NCI-H524 treated with DMSO at 0.1 percent for 48 hours (cell line): Measurements from ENCODE around the gene FXYD1.

Source experiments
- DNase-seq: peaks from one replicate; lab custom pipeline; 2025; lab: John Stamatoyannopoulos, UW

Gene FXYD1

DNA sequence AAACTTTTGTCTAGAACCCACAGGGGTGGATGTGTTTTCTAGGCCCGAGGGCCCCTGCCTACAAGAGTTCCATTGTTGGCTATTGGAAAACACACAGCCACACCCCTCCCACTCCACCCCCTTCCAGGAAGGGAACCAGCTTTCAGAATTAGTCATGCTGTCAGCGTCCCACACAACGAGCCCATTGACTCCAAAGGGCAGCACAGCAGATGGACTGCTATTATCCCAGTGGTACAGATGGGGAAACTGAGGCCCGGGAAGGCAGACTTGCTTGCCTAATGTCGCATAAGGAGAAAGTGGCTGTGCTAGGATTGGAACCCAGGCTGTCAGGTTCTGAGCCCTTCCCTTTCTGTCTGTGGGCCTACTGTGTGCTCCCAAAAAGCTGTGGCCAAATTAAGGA, 31.1 kb upstream of the FXYD1 start:
- no peak for DNase-seq

DNA sequence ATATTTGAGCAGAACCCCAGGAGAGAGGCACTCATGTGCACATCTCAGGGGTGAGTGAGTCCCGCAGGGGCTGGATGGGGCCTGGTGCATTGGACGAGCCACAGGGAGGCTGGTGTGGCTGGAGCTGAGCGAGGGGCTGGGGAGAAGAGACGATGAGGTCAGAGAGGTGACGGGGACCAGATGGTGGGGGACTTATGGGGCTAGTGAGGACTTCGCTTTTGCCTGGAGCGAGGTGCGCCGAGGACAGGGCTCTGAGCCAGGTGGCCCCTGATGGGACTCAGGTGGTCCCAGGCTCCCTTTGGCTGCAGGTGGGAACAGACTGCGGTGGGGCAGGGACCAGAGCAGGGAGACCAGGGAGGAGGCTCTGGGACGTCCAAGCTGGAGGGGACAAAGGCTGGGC, 29.9 kb upstream of the FXYD1 start:
- no peak for DNase-seq

DNA sequence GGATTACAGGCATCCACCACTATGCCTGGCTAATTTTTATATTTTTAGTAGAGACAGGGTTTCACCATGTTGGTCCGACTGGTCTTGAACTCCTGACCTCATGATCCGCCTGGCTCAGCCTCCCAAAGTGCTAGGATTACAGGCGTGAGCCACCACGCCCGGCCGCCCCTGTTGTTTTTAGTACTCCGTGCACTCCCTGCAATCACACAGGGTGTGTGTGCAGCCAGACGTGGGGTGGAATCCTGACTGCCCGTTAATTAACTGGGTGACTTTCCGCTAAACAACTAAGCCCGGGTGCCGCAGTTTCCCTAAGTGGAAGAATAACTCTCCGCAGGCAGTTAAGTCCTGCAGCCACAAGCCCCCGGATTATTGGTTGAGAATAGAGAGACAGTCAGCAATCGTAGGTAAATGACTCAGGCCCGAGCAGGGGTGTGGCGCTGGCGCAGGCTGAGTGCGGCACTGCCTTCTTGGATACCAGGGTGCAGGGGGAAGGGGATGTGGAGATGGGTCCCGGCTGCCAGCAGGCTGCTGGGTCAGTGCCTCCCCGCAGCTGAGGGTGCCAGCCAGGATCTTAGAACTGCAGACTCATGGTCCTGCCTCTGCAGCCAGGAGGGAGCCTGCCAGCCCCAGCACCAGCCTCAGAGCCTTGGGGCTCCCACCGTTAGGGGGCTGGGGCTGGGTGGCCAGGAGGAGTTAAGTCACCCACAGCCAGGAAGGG, 29.1 kb upstream of the FXYD1 start:
- no peak for DNase-seq

DNA sequence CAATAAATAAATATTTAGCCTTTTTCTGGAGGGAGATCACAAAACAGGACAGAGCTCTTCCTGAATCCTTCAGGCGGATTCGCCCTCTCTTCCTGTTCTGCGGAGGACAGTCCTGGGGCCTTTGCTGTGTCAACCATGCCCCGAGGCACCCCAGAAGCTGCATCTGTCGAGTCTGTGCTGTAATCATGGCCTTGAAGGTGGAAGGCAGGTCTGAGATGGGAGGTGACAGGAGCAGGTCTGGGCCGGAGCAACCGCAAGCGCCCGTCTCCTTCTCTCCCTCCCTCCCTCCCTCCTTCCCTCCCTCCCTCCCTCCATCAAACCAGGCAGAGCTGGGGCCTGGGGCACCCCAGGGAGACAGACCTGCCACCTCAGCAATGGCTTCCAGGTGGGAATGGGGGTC, 27.6 kb upstream of the FXYD1 start:
- no peak for DNase-seq

DNA sequence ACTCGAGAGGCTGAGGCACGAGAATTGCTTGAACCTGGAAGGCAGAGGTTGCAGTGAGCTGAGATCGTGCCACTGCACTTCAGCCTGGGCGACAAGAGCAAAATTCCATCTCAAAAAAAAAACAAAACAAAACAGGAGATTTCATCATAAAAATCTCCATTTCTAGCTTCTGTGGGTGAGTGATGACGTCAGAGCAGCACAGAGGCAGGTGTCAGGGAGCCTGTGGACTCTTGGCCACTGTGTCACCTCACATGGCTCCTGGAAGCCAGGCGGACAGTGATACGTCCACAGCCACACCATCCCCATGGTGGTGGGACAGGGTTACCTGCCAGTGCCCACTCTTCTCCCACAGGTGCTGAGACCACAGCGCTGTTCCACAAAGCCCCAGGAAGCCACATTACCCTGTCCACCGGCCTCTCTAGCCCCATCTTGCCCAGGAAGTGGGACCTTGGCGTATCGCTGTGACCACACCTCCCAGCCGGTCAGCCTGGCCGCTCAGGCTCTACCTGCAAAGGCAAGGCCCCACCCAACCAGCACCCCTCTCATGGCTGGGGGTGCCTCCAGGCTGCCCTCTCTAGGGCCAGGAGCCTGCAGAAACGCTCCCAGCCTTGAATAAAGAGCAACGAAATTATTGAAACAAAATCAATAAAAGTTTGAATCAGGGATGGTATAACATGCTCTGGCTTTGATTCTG, 25.5 kb upstream of the FXYD1 start:
- no peak for DNase-seq

DNA sequence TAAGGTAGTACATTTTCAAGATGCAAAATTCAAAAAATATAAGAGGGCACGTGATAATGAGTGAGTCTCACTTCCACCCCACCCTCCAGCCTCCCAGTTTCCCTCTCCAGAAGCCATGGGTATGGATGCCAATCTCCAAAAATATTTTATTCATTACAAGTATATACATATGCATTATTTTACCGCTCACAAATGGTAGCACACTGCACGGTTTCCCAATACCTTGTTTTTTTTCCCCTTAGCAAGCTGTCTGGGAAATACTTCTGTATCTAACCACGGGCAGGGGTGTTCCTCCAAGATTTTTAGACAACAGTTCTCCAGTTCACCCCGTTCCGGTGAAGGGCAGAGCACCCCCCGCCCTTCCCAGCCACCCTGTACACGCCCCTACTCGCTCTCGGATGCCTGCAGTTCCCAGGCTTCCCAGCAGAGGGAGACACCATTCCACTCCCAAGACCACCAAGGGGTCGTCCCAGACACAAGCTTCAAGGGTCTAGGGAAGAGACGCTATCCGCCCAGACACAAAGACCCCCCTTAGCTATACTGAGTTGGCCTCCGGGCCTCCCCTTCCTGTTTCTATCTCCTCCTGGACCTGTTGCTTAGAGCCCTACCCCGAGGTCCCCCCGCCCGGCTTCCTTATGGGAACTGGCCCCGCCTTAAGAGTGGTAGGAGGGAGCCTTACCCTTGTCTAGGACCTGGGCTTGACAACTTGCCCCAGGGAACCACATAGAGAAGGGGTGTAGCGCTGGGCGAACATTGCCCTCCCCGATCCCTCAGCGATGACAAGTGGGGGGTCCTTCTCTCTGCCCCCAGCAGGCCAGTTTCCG, 24.1 kb upstream of the FXYD1 start:
- DNase-seq = no peak

DNA sequence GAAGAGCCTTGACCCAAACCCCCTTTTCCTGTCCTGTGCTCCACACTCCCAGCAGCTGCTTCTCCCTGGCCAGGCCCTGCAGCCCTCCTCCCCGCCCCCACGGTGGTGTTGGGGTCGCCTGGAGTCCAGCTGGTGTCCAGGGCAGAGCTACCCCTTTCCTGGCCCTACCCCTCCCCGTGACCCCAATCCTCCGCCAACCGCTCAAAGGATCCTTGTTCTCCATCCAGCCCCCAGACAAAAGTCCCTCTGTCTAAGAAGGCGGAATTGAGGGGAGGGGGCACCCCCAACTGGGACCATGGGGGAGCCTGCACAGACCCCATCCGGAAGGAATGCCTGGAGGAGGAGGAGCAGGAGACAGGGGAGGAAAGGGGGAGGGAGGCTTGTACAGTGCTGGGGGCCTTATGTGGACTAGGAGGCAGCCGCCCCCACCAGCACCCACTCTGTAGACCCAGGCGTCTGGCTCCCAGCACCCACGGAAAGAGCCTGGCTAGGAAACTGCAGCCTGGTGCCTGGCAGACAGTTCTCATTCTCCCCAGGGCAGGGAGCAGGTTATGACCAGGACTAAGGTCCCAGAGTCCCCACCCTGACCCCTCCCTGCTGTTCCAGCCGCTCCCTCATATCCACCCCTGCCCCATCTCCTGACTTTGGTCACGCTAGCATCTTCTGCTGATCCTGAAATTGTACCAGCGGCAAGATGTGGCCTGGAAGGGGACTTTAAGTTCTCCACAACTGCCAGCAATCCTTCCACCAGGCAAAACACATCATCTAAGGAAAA, 23.3 kb upstream of the FXYD1 start, which contains the start of gene FXYD3:
FXYD3 (plus strand) TSS at position 647 of the 775 bp plus-strand sequence. CDS start 3,554 bp downstream, outside the sequence.
- no peak for DNase-seq

DNA sequence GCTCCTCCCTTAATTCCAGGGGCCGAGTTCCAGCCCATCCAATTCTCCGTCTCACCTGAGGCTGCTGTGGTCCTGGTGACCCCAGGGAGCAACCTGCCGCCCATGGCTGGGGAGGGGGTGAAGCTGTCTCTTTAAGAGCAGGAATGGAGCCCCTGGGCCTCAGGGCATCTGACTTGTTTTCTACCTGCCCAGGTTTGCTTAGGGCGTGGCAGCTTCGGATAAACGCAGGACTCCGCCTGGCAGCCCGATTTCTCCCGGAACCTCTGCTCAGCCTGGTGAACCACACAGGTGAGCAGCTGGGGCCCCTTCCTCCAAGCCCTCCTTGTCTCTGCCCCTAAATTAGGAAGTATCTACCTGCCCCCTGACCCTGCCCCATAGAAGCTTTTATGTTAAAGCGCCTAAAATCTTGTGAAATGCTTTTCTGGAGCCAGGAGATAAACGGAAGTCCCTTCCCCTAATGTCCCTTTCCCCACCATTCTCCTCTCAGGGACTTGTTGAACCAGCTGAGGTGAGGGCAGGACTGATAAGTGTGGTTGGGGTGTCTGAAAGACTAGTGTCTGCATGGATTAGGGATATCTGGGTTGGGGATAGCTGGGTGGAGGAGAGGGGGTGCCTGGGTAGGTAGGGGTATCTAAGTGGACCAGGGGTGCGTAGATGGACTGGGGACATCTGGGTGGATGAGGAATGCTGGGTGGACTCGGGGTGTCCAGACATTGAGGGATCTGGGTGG, 22.4 kb upstream of the FXYD1 start:
- no peak for DNase-seq

DNA sequence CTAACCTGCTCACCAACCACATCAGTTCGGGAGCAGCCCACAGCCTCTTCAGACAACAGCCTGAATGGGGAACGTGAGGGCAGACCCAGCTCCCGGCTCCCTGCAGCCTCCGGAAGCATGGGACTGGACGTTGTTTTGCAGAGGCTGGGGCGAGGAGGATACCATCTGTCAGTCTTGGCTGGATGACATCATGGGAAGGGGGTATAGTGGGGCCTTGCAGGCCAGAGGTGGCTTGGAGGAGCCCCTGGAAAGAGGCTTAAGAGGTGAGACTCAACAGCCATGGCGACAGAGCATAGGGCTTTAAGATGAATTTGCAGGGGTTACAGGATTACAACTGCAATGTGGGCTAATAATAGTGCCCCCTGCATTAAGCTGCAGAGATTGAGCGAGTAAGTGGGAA, 21.5 kb upstream of the FXYD1 start:
- DNase-seq = peak; percentile 80

DNA sequence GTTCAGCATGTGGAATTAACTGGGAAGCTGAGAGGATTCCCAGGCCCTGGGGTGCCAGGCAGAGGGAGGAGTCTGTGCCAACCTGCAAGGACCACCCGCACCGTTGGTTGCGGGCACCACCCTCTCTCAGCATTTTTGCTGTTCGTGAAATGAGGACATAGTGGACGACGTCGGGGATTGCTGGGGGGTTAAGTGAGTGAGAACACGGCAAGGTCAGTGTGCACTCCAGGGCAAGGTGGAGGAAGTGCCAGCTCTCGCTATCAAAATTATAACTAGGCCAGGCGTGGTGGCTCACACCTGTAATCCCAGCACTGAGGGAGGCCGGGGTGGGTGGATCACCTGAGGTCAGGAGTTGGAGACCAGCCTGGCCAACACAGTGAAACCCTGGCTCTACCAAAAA, 20.8 kb upstream of the FXYD1 start:
- no peak for DNase-seq

DNA sequence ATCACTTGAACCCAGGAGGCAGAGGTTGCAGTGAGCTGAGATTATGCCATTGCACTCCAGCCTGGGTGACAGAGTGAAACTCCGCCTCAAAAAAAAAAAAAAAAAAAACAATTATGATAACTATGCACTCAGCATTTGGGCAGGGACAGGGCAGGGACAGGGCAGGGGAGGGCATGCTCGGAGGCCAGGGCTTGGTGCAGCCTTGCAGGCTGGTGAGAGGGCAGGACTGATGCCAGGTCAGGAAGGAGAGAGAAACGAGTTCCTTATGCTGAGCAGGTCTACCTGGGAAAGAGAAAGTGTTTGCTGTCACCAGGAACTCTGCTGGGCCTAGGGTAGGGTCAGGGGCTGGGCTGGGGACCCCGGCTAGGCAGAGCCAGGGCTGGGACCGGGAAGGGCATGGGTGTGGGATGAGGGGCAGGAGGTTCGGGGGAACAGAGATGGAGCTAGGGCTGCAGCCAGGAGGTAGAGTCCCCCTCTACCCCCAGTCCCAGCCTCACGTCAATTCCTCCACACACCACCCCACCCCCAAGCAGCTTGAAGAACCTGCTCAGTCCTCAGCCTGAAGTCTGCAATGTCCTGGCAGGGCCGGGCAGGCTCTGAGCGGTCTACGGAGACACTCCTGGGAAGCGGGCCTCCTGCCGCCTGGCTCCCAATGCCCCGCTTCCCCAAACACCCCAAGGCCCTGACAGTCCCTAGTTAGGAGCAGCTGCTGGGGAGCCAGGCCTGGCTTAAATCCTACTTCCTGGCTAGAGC, 20.2 kb upstream of the FXYD1 start:
- no peak for DNase-seq

DNA sequence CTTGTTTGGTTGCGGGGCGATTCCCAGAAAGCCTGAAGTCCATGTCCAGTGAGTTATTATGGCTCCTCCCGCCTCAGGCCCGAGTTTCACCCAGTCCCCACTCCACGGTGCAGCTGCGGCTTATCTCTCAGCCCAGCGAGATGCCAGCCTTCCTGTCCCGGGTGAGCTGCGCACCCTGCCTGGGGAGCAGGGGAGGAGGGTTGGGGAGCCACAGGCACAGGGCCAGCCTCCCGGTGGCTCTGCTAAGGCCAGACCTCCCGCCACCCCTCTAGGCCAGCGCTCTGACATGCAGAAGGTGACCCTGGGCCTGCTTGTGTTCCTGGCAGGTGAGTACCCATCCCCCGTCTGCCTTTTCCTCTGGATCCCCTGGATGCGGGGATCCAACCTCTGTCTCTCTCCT, 19.5 kb upstream of the FXYD1 start:
- no peak for DNase-seq

DNA sequence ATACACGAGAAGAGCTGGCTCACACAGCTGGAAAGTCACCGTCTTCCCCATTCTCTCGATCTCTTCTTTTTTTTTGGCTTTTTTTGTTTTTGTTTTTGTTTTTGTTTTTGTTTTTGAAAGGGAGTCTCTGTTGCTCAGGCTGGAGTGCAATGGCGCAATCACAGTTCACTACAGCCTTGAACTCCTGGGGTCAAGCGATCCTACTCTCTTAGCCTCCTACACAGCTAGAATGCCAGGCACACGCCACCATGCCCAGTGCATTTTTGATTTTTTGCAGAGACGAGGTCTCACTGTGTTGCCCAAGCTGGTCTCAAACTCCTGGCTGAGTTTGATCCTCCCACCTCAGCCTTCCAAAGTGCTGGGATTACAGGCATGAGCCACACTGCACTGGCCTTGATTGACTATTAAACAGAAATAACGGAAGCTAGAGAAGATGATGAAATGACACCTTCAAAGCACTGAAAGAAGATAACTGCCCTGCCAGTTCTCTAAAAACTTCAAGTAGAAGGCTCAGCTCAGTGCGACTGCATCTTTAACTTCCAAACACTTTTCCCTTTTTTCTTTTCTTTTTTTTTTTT, 19.0 kb upstream of the FXYD1 start:
- no peak for DNase-seq

DNA sequence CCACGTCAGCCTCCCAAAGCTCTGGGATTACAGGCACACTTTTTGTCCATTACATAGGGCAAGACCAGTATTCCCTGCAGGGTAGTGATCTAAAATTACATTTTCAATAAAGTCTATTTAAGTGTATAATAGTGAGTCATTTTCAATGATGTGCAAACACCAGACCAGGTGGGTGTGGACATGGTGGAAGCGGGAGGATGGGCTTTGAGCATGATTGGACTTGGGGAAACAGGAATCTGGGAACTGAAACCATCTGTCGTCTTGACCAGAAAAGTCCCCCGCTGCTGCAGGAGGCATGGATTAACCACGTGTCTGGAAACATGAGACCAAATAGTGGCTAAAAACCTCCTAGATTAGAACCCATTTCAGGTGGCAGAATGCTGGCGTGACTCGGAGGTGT, 18.1 kb upstream of the FXYD1 start:
- DNase-seq = peak; percentile 90

DNA sequence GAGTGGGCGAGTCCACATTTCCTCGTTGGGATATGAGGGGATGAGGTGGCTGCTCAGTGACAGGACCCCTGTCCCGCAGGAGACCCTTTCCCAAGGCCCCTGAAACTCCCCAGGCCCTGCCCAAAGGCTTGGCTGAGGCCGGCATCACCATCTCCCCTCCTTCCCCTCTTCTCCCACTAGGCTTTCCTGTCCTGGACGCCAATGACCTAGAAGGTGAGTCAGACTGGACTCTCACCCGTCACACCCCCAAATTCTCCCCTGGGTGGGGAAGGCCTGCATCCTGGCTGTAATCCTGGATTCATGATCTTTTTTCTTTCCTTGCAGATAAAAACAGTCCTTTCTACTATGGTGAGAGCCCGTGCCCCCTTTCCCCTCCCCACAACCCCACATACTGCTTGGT, 17.7 kb upstream of the FXYD1 start:
- DNase-seq = no peak

DNA sequence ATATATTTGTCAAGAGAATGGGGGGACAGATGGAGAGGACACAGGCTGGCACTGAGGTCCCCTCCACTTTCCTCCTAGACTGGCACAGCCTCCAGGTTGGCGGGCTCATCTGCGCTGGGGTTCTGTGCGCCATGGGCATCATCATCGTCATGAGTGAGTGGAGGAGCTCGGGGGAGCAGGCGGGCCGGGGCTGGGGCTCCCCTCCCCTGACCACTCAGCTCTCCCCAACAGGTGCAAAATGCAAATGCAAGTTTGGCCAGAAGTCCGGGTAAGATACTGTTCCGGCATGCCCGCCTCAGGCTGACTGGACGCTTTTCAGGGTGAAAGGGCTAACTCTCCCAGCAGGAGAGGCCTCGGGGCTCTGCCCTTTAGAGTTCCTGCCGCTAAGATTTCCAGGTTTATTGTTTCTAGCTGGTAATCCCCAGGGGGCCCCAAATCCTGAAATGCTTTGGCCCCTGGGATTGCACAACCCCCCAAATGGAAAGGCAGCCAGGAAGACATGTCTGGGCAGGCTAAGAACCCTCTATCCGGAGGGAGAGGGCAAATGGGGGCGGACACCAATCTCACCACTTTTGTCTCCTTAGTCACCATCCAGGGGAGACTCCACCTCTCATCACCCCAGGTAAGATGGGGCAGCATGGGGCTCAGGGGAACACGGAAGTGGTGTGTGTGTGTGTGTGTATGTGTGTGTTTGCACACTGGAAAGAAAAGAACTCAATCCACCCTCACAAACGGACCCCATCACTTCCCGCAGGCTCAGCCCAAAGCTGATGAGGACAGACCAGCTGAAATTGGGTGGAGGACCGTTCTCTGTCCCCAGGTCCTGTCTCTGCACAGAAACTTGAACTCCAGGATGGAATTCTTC, 15.7 kb upstream of the FXYD1 start:
- DNase-seq = no peak

DNA sequence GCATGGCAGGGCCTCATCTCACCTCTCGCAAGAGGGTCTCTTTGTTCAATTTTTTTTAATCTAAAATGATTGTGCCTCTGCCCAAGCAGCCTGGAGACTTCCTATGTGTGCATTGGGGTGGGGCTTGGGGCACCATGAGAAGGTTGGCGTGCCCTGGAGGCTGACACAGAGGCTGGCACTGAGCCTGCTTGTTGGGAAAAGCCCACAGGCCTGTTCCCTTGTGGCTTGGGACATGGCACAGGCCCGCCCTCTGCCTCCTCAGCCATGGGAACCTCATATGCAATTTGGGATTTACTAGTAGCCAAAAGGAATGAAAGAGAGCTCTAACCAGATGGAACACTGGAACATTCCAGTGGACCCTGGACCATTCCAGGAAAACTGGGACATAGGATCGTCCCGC, 15.1 kb upstream of the FXYD1 start:
- no peak for DNase-seq

DNA sequence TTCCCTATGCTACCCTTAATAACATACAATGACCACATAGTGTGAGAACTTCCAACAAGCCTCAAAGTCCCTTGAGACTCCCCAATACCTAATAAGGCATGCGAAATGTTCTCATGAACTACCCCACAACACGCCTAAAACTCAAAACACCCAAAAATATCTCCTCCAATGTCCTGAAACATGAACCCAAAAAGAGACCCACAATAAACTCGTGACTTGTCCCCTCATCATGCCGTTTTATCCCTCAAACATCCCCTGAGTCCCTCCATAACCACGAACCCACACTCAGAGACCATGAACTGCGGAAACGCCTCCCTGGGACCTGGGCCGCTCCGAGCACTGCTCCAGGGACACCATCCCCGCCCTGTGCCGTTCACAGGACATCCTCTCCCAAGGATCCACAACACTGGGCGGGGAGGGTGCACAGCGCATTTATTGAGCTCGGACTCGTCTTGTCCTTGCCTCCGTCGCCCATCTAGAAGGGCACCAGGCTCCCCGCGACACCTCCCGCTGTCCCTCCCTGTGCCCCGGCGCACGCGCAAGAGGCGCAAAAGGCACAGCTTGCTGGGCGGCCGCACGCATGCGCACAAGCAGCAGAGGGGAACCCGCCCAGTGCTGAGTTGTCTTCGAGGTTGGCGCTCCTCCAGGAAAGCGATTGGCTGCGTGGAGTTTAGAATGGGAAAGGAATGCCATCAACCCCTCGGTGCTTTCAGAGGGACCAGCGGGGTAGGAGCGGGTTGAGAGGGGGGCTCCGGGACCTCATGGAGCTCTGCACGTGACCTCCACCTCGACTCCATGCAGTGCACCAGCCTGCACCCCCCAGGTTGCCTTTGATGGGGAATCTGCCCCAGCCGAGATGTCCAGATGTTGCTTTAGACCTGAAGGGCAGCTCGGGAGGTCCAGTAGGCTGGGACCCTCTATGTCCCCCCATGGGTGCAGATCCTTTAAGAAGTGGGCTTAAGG, 14.2 kb upstream of the FXYD1 start:
- peak; percentile 53 for DNase-seq
